Measurements from ENCODE around the gene KCNQ1.

The KCNQ1 gene

DNA sequence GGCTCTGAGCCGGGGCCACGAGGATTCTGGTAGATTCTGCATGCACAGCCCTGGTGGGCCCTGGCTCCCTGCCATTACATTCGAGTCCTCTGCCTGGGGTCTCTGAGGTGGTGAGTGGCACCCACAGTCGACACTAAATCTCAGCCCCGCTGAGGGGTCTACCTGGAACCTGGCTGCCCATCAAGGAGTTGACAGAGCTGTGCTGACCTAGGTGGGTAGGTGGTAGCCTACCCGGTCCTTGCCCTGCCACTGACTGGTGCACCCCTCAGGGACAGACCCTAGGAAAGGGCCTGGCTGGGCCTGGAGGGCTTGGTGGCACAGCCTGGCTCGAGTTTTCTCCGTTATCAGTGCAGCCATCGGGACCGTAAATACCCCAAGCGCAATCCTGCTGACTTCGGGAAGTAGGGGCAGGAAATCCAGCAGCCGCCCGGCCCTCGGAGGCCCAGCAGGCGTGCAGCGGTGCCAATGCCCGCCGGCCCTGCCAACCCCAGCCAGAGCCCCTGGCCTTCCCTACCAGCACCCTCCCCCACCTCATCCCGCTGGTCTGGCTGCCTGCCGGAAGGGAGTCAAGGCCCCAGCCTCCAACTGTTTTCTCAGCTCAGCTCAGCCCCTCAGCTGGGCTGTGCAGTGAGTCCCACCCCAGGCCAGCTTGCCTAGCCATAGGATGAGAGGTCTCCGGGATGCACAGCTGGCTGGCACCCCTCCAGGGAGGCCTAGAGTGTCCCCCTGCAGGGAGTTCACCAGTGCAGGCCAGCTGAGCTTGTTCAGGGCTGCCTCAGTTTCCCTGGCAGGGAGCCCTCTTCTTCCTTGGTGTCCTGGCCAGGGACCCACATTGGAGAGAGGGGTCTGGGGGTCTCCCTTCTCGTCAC, 335.4 kb downstream of the KCNQ1 start:
- no peak for DNase-seq (ENCODE audit: low read depth)

DNA sequence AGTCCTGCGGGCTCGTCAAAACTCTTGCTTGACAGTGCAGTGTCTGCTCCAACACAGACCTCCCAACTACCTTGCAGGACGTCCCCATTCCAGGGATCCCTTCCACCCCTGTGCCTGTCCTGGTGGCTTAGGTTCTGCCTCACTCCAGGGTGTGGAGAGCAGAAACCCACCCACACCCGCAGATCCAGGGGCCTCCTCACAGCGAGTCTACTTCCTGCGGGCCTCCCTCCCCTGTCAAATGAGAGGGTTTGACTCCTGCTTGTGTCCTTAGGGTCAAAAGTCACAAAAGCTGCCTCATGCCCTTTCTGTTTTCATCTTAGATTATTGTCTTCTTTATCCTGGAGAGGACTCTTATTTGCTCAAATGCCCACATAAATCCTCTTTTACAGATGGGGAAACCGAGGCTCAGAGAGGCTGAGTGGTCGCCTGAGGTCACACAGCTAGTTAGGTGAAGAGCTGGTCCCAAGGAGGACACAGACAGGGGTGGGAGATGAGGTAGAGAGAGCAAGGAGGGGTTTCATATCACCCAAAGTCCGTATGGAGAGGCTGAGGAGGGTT, 336.1 kb downstream of the KCNQ1 start:
- no peak for DNase-seq (ENCODE audit: low read depth)

DNA sequence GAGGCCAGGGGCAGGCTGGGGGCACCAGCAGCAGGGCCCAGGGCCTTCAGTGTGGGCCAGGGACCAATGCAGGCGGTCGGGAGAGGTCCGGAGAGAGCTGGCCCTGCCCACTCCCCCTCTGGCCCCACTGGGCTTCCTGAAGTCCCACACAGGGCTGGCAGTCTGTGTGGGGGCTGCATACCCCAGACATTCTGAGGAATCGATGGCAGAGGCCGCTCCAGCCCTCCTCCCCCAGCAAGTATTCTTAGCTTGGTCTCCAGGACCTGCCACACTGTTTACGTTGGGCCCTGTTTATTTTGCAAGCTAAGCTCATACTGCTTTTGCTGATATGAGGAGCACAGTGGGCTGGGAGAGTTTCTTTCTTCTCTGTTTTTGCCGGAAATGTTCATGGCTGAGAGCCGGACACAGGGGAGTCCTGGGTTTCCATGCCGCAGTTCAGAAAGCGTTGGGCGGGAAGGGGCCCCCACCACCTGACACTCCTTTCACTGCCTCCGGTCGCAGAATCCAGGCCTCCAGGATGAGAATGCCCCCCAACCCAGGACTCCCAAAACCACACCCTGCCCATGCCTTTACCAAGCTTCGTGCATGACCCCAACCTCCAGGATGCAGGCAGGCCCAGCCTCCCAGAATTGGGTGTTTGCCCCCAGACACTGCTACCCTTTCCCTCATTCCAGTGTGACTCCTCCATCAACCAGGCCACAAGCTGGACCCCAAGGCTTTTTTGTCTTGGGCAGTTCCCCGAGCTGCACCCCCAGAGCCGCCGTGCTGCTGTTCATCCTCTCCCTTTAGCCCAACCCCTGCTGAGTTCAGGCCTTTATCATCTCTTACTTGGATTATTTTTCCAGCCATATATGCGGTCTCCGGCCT, 336.8 kb downstream of the KCNQ1 start:
- no peak for DNase-seq (ENCODE audit: low read depth)

DNA sequence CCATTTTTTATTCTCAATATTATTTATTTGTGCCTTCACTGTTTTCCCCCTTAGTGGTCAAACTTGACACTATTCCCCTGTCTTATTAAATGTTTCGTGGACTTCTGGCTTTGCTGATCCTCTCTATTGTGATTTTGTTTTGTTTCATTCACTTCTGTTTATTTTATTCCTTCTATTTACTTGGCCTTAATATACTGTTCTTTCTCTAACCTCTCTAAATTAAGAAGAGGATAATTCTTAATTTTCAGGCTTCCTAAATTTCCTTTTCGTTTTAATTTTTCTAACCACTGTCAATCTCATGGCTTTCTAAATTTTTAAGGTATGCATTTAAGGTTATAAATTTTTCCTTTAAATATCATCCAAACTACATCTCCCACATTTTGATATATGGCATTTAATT, 338.0 kb downstream of the KCNQ1 start:
- DNase-seq (ENCODE audit: low read depth) = no peak

DNA sequence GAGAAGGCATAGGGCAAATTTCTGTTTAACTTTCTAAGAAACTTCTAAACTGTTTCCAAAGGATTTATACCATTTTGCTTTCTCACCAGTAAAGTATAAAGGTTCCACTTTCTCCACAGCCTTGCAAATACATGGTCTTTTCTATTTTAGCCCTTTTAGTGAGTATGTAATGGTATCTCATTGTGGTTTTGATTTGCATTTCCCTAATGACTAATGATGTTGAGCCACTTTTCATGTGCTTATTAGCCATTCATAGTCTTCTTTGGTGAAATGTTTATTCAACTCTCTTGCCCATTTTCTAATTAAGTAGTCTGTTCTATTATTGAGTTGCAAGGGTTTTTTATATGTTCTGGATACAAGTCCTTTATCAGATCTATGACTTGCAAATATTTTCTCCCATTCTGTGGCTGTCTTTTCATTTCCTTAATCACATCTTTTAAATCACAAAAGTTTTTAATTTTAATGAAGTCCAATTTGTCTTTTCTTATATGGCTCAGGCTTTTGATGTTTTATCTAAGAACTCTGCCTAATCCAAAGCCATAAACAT, 338.8 kb downstream of the KCNQ1 start:
- no peak for DNase-seq (ENCODE audit: low read depth)

DNA sequence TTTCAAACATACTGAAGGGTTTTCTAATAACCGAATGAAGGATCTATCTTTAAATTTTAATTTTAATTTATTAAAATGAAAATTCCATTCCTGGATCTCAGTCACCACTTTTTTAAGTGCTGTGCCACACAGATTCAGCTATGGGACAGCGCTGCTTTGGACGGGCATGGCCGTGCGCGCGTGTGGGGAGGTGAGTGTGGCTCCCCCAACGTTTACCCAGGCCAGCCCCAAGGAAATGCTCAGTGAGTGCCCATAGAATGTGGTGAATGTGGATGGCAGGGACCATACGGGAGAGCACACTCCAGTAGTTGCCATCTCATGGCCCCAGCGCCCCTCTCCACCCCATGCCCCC, 343.0 kb downstream of the KCNQ1 start:
- DNase-seq (ENCODE audit: low read depth) = no peak

DNA sequence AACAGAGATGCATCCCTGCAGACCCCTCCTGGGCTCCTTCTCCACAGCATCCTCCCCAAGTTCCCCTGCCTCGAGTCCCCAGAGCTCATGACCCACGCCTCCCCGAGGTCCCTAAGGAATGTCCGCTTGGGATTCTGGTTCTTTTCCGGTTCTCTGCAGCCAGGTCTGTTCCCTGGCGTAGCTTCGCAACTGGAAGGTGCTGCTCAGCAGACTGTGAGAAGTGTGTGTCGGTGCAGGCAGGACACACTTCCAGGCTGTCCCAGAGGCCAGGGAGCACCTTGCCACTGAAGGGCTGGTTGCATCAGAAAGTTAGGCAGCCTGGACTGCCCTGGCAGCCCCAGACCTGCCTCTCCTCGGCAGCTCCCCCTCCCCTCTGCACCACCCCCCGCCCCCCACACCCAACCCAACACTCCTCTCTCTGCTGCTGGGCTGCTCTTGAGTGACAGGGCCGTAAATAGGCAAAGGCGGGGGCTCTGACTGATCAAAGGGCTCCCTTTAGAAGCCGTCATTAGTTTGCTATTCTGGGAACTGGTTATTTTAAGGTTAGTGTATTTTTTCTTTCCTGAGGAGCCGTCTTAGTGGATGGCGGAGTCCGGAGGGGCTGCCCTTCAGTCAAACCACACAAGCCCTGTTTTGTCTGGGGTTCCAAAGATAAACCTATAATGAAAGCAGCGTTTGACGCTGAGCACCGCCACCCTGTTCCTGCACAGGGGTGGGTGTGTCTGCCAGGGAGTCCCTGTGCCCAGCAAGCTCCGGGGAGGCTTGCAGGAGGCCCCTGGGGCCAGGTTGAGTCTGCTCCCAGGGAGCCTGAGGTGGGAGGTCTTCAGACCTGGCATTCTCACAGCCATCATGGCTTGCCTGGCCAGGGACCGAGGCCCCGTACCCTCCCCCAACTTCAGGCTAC, 343.6 kb downstream of the KCNQ1 start:
- no peak for DNase-seq (ENCODE audit: low read depth)

DNA sequence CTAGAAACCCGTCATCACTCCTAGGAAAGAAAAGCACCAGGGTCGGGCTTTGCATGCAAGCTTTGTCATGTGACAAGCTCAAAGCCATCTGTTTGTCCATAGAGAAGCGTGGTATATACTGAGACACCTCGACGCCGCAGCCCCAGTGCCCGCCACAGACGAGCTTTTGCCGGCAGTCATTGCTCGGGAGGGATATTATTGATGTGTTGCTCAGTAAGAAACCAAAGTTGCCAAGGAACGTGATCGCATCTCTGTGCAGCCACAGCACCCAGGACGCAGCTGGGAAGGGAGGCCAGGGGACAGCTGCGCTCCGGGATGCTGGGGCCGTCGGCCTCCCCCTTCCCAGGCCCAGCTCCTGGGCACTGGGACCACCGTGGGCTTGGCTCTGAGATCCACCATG, 344.5 kb downstream of the KCNQ1 start:
- DNase-seq (ENCODE audit: low read depth) = no peak

DNA sequence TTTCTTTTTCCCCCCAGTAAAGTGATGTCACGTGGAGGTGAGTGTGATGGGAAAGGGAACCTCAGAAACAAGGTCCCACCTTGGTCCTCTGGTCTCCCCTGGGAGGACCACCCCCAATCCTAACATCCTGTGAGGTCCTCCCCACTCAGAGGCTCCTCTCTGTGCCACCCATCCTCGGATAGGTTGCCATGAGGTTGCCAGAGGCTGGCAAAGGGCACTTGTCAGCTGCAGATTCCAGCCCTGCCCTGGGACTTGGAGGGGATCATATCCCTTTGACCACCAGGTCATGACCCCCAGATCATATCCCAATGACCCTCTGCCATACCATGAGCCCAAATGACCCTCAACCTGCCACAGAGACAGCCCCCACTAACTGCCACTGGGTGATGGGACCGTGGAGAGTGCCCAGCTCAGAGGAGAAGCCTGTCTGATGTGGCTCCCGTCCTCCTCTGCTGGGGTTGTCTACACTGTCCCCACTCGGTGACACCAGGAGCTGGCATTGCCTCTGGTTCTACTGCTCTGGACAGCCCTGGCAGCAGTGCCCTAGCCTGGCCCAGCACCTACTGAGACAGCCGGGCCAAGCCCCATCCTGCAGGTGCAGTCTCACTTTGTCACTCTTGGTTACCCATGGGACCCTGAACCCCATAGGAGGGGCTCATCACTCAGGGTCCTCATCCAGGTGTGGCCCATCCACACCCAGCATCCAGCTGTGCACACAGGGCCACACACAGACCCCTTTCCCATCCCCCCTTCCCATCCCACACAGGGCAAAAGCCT, 345.2 kb downstream of the KCNQ1 start:
- no peak for DNase-seq (ENCODE audit: low read depth)

DNA sequence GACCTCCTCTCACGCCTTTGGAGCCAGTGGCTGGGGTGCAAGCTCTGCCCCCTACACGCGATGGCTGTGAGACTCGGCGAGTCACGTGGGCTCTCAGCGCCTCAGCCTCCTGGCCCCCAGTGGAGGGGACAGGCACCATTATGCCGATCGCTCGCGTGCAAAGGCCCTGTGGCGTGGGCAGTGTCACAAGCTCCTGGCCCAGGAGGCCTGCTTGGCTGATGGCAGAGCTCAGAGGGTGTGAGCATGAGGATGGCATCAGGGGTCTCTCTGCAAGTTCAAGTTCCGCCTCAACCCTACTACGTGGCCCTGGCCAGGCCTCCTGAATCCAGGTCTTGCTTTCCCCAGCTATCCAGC, 345.7 kb downstream of the KCNQ1 start:
- no peak for DNase-seq (ENCODE audit: low read depth)

DNA sequence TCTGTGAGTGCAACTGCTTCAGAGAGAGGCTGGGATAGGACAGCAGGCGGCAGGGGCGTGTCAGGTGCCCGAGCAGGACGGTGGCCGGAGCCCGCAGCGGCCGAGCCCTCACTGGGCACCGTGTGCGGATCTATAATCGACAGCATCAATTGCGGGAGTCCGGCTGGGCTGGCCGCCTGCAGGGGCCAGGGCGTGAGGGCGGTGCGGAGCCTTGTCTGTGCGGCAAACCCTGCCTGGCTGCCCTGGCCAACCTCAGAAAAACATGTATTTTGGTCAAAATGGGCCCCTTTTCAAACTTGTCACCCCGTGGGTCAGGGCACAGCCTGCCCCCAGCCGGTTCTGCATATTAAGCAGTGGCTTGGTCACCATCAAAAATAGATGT, 346.3 kb downstream of the KCNQ1 start:
- DNase-seq (ENCODE audit: low read depth) = no peak

DNA sequence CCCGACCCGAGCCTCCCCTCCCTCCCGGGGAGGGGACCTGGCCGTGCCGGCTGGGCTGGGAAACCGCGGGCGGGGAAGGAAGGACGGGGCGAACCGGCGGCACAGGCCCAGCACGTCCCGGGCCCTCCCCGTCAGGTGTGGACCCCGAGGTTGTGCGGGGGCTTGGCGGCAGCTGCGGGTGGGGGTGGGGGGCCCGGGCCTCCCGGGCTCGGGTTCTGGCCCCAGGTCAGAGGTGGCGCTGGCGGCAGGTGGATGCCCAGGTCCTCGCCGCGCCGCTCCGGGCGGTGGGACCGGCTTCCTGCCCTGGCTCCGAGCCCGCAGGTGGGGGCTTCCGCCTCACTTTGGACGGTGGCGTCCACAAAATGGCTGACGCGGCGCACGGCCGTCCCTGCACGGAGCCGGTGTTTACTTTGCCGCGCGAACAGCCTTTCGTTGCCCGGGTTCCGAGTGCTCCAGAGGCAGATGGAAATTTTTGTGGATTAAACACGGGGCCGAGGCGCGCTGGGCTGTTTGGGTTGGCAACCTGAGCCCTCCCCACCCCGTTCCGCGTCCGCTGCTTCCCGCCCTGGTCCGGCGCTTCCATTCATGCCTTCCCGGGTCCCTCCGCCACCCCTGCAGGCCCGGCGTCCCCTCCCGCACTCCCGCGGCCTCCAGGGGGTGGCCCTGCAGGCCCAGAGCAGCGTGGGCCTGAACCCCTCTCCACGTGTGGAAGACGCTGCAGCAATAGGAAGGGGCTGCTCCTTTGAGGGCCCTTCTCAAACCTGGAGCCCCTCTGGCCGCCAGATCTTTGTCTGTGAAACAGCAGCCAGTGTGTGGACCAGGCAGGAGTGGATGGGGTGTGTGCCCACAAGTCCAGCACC, 346.9 kb downstream of the KCNQ1 start:
- no peak for DNase-seq (ENCODE audit: low read depth)

DNA sequence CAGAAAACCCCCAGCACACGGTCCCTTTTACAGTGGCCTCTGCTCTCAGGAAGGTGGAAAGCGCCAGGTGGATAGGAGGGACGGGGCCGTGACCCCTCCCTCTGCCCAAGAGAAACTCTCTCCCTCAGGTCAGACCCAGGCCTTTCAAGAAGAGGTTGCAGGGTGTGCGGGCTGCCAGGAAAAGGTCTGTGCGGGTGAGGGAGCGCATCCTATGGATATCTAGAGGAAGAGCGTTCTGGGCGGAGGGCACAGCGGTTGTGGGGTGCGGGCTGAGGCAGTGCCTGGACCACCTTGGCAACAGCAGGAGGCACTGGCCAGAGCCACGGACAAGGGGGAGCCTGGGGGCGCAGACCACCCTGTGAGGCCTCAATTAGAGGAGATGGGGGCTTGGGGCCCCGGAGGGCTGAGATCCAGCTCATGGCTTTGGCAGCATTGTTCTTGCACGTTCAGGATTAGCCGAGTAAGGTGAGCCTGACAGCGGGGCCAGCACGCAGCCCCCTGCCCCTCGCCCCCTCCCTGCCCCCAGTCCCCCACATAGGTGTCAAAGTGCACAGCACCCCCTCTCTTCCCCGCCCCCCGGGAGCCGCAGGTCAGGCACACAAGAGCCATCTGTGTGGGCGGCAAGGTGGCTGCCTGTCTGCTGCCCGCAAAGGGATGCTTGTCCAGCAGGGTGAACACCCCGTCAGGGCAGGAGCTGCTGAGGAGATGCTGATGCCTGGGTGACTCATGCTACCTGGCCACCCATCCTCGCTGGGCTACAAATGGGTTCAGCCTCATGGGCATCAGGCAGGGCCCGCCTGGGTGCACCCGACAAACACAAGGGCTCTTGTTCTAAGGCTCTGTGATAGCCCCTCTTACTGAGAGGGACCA, 347.8 kb downstream of the KCNQ1 start:
- no peak for DNase-seq (ENCODE audit: low read depth)

DNA sequence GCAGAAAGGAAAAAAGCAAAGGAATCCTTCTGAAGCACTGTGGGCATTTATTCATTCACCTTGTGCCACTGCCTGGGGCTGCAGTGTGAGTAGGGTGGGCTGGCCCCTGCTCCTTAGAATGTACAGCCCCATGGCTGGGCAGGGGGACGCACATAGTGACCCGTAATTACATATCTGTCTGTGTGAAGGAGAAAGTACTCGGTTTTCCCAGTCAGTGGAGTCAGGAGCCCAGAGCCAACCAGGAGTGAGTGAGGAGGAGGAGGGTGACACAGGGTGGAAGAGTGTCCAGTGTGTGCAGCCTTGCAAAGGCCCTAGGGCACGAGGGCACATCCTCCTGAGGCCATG, 348.9 kb downstream of the KCNQ1 start:
- DNase-seq (ENCODE audit: low read depth) = no peak

DNA sequence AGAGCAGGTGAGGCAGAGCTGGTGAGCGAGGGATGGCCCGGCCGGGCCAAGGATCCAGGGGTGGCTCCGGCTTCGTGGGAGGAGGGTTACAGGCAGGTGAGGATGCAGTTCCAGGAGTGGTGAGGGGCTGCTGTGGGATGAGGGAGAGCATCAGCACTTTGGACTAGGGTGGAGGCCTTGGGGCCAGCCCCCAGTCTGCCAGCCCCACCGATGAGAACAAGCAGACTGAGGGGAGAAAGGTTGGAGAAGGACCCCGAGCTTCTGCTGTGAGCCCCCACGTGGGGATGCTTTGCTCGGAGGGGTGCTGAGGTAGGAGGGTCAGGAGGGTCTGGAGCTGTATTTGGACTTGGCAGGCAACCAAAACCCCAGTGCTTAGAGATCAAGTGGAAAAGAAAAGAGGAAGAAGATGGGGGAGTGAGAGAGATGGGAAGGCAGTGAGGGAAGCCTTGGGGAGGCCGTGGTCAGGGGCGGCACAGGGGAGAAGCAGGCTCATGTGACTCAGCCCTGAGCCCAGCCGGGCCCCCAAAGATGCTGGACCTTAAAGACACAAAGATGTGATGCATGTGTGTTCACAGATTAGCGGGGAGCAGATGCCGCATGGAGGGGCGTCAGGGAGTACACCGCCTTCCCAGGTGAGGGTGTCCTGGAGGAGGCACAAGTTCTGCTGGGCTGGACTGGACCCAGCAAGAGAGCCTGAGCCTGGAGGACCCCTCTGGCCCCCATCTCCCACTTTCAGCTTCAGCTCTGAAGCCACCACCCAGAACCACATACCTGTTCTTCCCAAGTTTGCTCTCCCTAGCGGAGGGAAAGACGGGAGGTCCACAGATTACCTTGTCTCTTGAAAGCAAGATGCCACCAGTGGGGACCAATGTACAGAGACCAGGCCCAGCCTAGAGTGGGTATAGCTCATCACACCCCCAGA, 349.5 kb downstream of the KCNQ1 start:
- no peak for DNase-seq (ENCODE audit: low read depth)

DNA sequence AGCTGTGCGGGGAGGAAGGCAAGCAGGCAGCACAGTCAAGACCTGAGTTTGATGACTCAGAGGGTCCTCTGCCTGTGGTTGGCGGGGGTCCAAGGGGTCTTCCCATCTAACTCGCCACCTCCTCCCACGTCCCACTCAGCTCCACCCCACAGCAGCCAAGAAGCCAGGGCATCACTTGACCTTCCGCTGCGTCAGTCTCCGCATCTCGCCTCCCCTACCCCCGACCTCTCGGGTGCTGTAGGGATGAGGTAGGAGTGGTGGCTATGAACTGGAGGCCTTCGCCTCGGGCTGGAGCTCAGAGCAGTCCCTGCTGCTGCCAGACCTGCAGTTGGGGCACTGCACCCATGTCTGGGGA, 350.1 kb downstream of the KCNQ1 start:
- no peak for DNase-seq (ENCODE audit: low read depth)

DNA sequence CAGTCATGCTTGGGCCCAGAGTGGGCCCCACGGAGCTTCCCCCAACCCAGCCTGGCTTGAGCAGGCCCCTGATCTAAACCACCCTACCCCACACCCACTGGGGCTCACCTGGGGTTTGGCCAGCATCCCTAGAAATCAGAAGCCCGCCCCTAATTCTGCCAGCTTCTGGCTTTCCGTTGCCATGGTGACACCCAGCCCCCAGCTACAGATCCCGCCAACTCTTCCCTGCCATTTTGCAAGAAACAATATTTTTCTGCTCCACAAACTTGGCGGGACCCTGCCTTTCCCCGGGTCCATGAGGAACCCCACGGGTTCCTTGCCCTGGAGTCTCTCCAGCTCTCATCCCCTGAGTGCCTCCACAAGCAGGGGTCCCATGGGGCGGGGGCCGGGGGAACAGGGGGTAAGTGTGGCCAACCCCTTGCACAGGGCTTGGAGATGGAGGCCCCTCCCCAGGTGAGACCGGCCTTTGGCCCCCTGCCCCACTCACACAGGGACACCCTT, 350.7 kb downstream of the KCNQ1 start:
- DNase-seq (ENCODE audit: low read depth) = no peak

DNA sequence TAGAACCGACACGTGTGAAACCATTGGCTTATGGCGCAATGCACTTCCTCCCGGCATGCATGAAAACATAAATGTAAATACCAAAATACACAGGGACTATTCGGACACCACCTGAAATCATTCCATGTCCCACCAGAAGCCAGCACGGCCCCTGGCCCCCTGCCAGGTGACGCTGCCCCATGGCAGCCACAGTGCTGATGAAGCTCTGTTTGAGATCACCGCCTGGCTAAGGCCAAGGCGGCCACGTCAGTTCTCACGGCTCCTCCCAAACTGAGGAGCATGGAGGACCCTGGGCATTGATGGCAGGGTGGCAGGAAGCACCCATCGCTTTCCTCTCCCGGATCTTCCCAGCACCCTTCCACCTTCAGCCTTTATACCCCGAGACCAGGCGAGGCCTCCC, 351.3 kb downstream of the KCNQ1 start:
- DNase-seq (ENCODE audit: low read depth) = no peak
